ENCODE results near the gene ZNF414. TPM values are rescaled to one million over a fixed set of nuclear protein-coding genes. Genes with fewer than 3 reads are reported as not detected.

Gene ZNF414
- polyA plus RNA-seq, 2 of the 4 experiments (the other 2 are of a cell fraction), result 2.8 to 22.1 TPM

- CTCF ChIA-PET, result interaction anchor here (0.5 to 1.1 kb wide), 2 partner anchors 51 to 263 kb away, joined by 3 to 4 read pairs; no protein-coding TSS in a partner anchor
Observed at GRCh38 chr19:8529369-8530006, 15.5 kb upstream of the ZNF414 start.

GRCh38 chr19:8528500-8528899, 14.5 kb upstream of the ZNF414 start:
- no peak for ATAC-seq

More at GRCh38 chr19:8529369-8530006, 15.5 kb upstream of the ZNF414 start:
- WGBS (ENCODE audit: missing lambda C conversion rate), result 75% methylated on average over 4 of the region's 4 CpGs
- no peak for TF ChIP-seq KDM1A (IDR thresholded peaks at IDR 0.05; ENCODE audit: low read depth)
- no peak for TF ChIP-seq ATOH8 (CRISPR knock-in tag; IDR thresholded peaks at IDR 0.05; ENCODE audit: low read depth)
- TF ChIP-seq MAX (IDR thresholded peaks at IDR 0.05), result no peak
- TF ChIP-seq TFCP2L1 (CRISPR knock-in tag; IDR thresholded peaks at IDR 0.05), result no peak
- TF ChIP-seq POLR2AphosphoS2 (conservative IDR thresholded peaks at IDR 0.05; ENCODE audit: low read length), result no peak
- no peak for TF ChIP-seq CBX2 (IDR thresholded peaks at IDR 0.05; ENCODE audit: borderline replicate concordance, low read depth)
- no peak for TF ChIP-seq MYC (IDR thresholded peaks at IDR 0.05; ENCODE audit: borderline replicate concordance, low read length)
- no peak for TF ChIP-seq HOXB13 (CRISPR knock-in tag; IDR thresholded peaks at IDR 0.05; ENCODE audit: low read depth)
- no peak for TF ChIP-seq PHF8 (IDR thresholded peaks at IDR 0.05; ENCODE audit: borderline replicate concordance, low read depth)
- no peak for TF ChIP-seq EHF (CRISPR knock-in tag; IDR thresholded peaks at IDR 0.05)
- TF ChIP-seq NFE2L2 (conservative IDR thresholded peaks at IDR 0.05; ENCODE audit: low read length), result no peak
- TF ChIP-seq SREBF2 (IDR thresholded peaks at IDR 0.05), result no peak
- TF ChIP-seq MAZ (IDR thresholded peaks at IDR 0.05; ENCODE audit: borderline replicate concordance, low read depth, low read length), result no peak
- TF ChIP-seq HEYL (CRISPR knock-in tag; IDR thresholded peaks at IDR 0.05), result no peak
- TF ChIP-seq HOXB5 (CRISPR knock-in tag; IDR thresholded peaks at IDR 0.05), result no peak
- no peak for TF ChIP-seq ELK1 (IDR thresholded peaks at IDR 0.05; ENCODE audit: low read depth, low read length)
- no peak for TF ChIP-seq JUNB (IDR thresholded peaks at IDR 0.05)
- TF ChIP-seq HMGXB4 (CRISPR knock-in tag; IDR thresholded peaks at IDR 0.05; ENCODE audit: borderline replicate concordance), result no peak
- DNase-seq (ENCODE audit: low read depth in 1 of 2, low spot score in 1 of 2) (no peak), FAIRE-seq (no peak), ATAC-seq (no peak)
- H3K4me3 ChIP-seq, result no peak overlapping the region
- POLR2A ChIA-PET, result no interaction called here
- H3K9me3 ChIP-seq, result no peaks in the 10 kb centered on the region
- no peak overlapping the region for H3K27ac ChIP-seq
- peaks cover 4% of the 10 kb centered on the region; the same call in 1 of the 3 replicates for H3K4me1 ChIP-seq
- no peak overlapping the region for H3K4me2 ChIP-seq

More at GRCh38 chr19:8528500-8528899, 14.5 kb upstream of the ZNF414 start:
- Histone ChIP-seq H3K4me3 (no peak overlapping the region), H3K27ac (no peak overlapping the region), H3K4me2 (no peak overlapping the region), H3K4me1 (peaks cover 4% of the 10 kb centered on the region; the same call in 1 of the 3 replicates), H3K9me3 (no peaks in the 10 kb centered on the region)
- FAIRE-seq (no peak), DNase-seq (ENCODE audit: low read depth in 1 of 2, low spot score in 1 of 2) (no peak)
- no peak for TF ChIP-seq HMGXB4 (CRISPR knock-in tag; IDR thresholded peaks at IDR 0.05; ENCODE audit: borderline replicate concordance)
- no peak for TF ChIP-seq HEYL (CRISPR knock-in tag; IDR thresholded peaks at IDR 0.05)
- no peak for TF ChIP-seq ZSCAN20 (CRISPR knock-in tag; IDR thresholded peaks at IDR 0.05)
- no peak for TF ChIP-seq HOXA7 (CRISPR knock-in tag; IDR thresholded peaks at IDR 0.05)
- no peak for TF ChIP-seq KDM5A (IDR thresholded peaks at IDR 0.05)
- no peak for TF ChIP-seq BCL3 (IDR thresholded peaks at IDR 0.05)
- POLR2A ChIA-PET, result no interaction called here
- WGBS (ENCODE audit: missing lambda C conversion rate), result 54% methylated on average over 4 of the region's 4 CpGs
- CTCF ChIA-PET, result interaction anchor here (1.1 kb wide), 1 partner anchor 52 kb away, joined by 4 read pairs; no protein-coding TSS in a partner anchor

Data from A549 (cell line).